Thymus (tissue), 11 donors: ENCODE data around the gene KLF11. TPM values are rescaled to one million over a fixed set of nuclear protein-coding genes. Genes with fewer than 3 reads are reported as not detected.
A peak's percentile ranks its signal among the peaks of the same experiment; 100 is the strongest.

Experiments used
- DNase-seq, 9 donors: peaks; one replicate each; pipeline ENCODE4 v3.0.0-alpha.2; 2013; ENCODE audit warnings: low spot score in 9 of 9, low read depth in 6 of 9, missing footprints in 1 of 9
- H3K27ac ChIP-seq, 2 donors: one replicate each; pipeline ENCODE4 v1.5.1; 2013; ENCODE audit warnings: control low read depth in 1 of 2, low read depth in 1 of 2, low read length in 1 of 2, mild to moderate bottlenecking in 1 of 2, moderate library complexity in 1 of 2
- H3K27me3 ChIP-seq, 2 donors: one replicate each; pipeline ENCODE4 v1.5.1; 2013; ENCODE audit warnings: low read length in 1 of 2; ENCODE audit not compliant: control insufficient read depth in 2 of 2, insufficient read depth in 1 of 2
- H3K36me3 ChIP-seq, 2 donors: one replicate each; pipeline ENCODE4 v1.5.1; 2013; ENCODE audit warnings: low read length in 1 of 2, mild to moderate bottlenecking in 1 of 2, moderate library complexity in 1 of 2; ENCODE audit not compliant: control insufficient read depth in 2 of 2, insufficient read depth in 2 of 2
- H3K4me1 ChIP-seq, 2 donors: one replicate each; pipeline ENCODE4 v1.5.1; 2013; ENCODE audit warnings: low read length in 2 of 2; ENCODE audit not compliant: control insufficient read depth in 2 of 2, insufficient read depth in 2 of 2
- H3K4me3 ChIP-seq, 2 donors: one replicate each; pipeline ENCODE4 v1.5.1; 2013; ENCODE audit warnings: low read length in 2 of 2, control low read depth in 1 of 2, mild to moderate bottlenecking in 1 of 2
- H3K9me3 ChIP-seq, 2 donors: one replicate each; pipeline ENCODE4 v1.5.1; 2013; ENCODE audit warnings: low read length in 1 of 2, mild to moderate bottlenecking in 1 of 2; ENCODE audit not compliant: control insufficient read depth in 2 of 2, insufficient read depth in 1 of 2
- WGBS: extraction: QIAGEN DNeasy Blood & Tissue Kit; methylation state at CpG from one replicate; pipeline ENCODE4 v1.1.7; 2013; 5-methylcytosine and 5-hydroxymethylcytosine counted together
- polyA plus RNA-seq: library from polyadenylated mRNA; stranded (reverse); fragments of 200-250 nt; gene quantifications from one replicate; pipeline ENCODE4 v1.2.3, GENCODE V29; 2013
- total RNA-seq: library from RNA; stranded (reverse); fragments of 120-200 nt; gene quantifications from one replicate; pipeline ENCODE4 v1.2.4, GENCODE V29; 2013
- donor health status: healthy.

The KLF11 gene
- total and polyA plus RNA-seq, 2 donors, result 2.4 to 5.4 TPM

DNA sequence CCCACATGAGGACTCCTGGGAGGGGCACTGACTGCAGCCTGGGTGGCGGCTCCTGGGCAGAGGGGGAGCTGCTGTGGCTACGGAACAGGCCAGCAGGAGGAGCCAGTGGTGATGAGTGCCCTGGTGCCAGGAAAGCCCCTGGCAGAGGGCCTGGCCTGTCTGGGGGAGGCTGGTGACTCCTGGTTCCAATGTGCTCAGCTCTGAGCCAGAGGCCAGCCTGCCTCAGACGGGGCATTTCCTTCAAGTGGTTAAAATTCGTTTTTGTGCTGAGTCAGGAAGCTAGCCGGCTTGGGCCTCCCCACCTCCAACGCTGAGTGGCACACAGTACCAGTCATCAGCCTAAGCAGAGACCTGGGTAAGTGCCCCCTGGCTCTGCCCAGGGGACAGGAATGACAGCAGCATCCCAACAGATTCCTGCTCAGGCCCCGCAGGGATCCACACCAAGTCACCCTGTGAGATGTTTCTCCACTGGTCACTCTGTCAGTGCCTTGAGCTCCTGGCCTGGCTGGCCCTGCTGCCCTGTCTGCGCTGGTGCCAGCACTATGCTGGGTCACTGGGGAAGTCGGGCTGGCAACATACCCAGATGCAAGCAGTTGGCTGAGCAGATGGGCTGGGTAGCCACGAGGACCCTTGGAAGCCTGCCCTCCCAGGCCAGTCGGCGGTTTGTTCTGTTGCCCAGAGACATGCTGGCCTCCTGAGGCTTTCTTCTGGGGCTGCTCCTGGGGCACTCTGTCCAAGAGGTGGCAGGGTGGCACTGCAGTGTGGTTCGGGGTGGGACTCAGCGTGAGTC, 7.1 kb upstream of the KLF11 start:
- H3K9me3 ChIP-seq, result no peaks in the 10 kb centered on the region
- DNase-seq, result peak in 1 of 9 donors; percentile 25
- H3K27me3 ChIP-seq, result peaks cover 0 to 27% of the 10 kb centered on the region in 2 donors
- no peaks in the 10 kb centered on the region for H3K36me3 ChIP-seq
- no peak overlapping the region for H3K4me3 ChIP-seq
- peaks cover 0 to 3% of the 10 kb centered on the region in 2 donors for H3K4me1 ChIP-seq
- WGBS, result 63% methylated on average over 14 of the region's 14 CpGs
- H3K27ac ChIP-seq, result no peak overlapping the region

DNA sequence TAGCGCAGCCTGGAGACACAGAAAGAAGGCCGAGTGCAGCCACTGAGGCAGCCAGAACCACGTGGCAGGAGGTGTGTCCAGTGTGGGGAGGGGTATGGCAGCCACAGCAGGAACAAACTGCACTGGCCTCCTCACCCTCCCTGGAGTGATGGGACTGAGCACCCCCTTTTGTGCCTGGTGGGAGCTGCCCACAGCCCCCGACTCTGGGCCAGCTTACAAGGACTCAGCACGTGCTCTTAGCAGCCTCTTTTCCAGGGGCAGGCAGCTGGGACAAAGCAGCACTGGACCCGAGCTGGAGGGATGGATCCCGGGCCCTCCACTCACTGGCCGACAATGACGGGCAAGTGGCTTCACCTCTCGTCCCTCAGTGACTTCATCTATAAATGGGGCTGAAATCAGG, 5.2 kb upstream of the KLF11 start:
- Histone ChIP-seq H3K9me3 (peaks cover 6 to 13% of the 10 kb centered on the region in 2 donors), H3K4me3 (no peak overlapping the region), H3K27ac (no peak overlapping the region), H3K4me1 (peaks cover 0 to 13% of the 10 kb centered on the region in 2 donors), H3K36me3 (no peaks in the 10 kb centered on the region), H3K27me3 (peaks cover 13 to 45% of the 10 kb centered on the region in 2 donors)
- DNase-seq, result no peak
- 89% methylated on average over 10 of the region's 10 CpGs for WGBS

DNA sequence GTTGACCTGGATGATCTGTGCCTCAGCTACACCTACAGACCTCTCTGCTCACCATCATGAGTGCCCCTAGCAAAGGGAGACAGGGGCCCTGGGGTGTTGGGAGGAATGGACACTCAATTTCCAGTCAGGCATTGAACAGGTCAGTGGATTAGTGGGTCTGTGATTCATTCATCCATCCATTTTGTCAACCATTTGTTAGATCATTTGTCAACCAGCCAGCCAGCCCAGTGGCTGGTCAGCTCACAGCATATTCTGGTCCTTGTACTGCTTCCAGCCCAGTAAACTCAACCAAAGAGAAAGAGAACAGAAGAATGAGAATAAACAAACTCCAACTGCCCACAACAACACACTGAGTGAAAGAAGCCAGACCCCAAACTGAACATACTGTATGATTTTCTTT, 4.6 kb upstream of the KLF11 start:
- DNase-seq, result no peak
- Histone ChIP-seq H3K4me1 (peaks cover 0 to 13% of the 10 kb centered on the region in 2 donors), H3K27me3 (peaks cover 18 to 48% of the 10 kb centered on the region in 2 donors), H3K36me3 (no peaks in the 10 kb centered on the region), H3K27ac (no peak overlapping the region), H3K9me3 (peaks cover 6 to 13% of the 10 kb centered on the region in 2 donors), H3K4me3 (no peak overlapping the region)

DNA sequence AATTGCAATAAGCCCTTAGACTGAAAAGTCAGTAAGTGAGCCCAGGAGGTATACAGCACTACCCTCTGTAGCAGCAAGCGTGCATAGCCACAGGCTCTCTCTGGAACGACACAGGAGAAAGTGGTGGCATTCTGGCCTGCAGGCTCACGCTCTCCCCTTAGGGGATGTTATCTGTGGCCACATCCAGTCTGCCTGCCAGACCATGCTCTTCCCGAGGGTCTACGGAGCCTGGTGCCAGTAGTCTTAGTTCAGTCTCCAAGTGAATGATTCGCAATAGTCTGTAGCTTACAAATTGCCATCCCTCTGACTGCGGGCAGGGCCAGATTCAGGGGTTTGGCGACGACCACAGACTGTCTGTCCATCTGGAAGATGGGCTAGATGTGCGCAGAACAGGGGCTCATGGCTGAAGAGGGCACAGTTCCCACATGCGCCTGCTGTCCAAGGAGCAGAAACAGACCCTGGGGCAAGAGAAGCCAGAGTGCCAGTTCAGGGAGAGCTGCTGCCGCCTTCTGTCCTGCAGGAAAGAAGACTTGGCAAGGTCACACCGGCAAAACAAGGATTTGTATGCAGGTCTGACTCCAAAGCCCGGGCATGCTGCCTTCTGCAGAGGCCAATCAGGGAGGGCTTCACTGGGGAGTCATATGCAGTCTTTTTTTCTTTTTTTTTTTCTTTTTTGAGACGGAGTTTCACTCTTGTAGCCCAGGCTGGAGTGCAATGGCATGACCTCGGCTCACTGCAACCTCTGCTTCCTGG, 3.5 kb upstream of the KLF11 start:
- H3K9me3 ChIP-seq, result peaks cover 9 to 13% of the 10 kb centered on the region in 2 donors

DNA sequence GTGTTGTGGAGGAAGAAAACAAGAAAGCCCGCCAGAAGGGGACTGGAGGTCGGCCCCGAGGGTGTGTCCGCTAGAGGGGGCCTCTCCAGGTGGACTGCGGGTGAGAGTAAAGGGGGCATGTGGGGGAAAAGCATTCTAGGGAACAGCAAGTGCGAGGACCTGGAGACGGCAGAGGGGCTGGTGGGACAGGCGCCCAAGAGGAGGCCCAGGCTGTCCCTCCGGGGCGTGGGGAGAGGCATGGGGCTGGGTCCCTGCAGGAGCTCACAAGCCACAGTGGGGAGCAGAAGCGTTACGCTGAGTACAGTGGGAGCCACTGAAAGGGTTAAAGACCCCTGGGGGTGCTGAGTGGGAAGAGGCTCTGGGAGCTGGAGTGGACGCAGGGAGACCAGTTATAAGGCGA, 1.6 kb upstream of the KLF11 start:
- no peak overlapping the region for H3K4me3 ChIP-seq
- 94% methylated on average over 14 of the region's 14 CpGs for WGBS
- peaks cover 9 to 13% of the 10 kb centered on the region in 2 donors for H3K9me3 ChIP-seq
- H3K27me3 ChIP-seq, result peaks cover 25 to 59% of the 10 kb centered on the region in 2 donors
- H3K4me1 ChIP-seq, result peaks cover 0 to 17% of the 10 kb centered on the region in 2 donors
- DNase-seq, result no peak
- no peaks in the 10 kb centered on the region for H3K36me3 ChIP-seq
- H3K27ac ChIP-seq, result no peak overlapping the region

More for the DNA sequence above, 3.5 kb upstream of the KLF11 start:
- DNase-seq, result no peak
- Histone ChIP-seq H3K27ac (no peak overlapping the region), H3K36me3 (no peaks in the 10 kb centered on the region), H3K27me3 (peaks cover 25 to 57% of the 10 kb centered on the region in 2 donors), H3K4me1 (peaks cover 0 to 20% of the 10 kb centered on the region in 2 donors), H3K4me3 (no peak overlapping the region)
- WGBS, result 95% methylated on average over 16 of the region's 16 CpGs

DNA sequence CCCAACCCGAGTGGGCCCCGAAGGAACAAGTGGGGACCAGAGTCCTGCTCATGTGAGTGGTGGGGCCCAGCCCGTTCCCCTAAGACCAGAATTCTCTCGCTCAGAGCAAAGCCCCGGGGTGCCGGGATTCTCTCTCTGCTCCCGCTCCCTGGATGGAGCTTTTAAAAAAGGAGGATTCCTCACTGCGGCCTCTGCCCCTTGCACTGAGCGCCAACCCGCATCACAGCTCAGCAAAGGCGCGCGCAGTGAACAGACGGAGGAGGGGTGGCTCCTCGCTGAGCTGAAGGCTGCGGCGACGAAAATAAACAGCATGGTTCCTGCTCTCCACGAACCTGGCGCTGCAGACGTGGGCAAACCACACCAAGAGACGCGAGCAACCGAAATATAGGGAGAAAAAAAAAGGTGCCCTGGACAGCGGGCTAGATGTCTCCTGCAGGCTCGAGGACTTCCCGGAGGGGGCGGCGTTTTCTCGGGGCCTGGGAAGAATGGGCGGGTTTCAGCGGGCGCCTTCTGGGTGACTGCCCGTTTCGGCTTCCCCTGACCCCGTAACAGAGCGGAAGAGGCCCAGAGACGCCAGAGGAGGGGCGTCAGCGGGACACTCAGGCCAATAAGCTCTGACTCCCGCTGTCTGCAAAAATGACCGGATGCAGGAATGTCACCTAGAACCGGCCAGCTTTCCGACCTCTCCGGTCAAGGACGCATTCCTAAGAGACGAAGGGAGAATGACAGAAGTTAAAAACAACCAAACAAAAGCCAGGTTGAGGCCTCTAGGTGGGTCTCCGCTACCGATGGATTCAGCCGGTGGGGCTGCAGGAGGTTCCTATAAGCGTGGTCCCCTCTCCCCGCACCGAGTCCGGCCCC, 819 bp upstream of the KLF11 start:
- WGBS, result 37% methylated on average over 54 of the region's 54 CpGs
- H3K4me1 ChIP-seq, result peaks cover 0 to 17% of the 10 kb centered on the region in 2 donors
- H3K27ac ChIP-seq, result peak overlapping the region in 1 of 2 donors; percentile 74
- peaks cover 25 to 59% of the 10 kb centered on the region in 2 donors for H3K27me3 ChIP-seq
- peaks cover 9 to 13% of the 10 kb centered on the region in 2 donors for H3K9me3 ChIP-seq
- DNase-seq, result peak in 3 of 9 donors; percentile 17 to 40 (median 30)
- H3K36me3 ChIP-seq, result no peaks in the 10 kb centered on the region
- H3K4me3 ChIP-seq, result peak overlapping the region; percentile 27 to 50

DNA sequence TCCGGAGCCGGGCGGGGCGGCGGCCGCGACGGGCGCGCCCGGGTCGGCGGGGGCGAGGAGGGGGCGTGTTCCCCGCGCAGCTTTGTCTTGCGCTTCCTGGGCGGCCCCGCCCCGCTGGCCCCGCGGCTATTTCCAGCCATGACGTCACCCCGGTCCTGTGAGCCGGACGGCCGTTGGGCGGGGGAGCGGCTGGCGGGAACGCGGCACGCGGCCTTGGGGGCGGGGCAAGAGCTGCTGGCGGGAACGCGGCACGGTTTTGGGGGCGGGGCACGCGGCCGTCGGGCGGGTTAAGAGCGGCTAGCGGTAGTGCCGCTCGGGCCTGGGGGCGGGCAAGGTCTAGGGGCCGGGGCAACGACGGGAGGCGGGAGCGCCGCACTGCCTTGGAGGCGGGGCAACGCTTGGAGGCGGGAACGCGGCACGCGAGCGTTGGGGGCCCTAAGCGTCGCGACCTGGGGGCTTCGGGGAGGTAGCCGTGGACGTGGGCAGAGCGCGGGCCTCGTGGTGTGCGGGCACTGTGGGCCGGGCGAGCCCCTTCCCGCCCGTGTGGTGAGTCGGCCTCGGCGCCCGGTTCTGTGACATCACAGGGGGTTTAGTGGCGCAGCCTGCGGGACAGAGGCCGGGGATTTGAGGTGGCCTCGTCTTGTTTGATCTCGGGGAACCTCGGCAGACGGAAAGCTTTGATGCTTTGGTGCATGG, 704 bp downstream of the KLF11 start:
- Histone ChIP-seq H3K4me3 (peak overlapping the region; percentile 18 to 50), H3K27me3 (peaks cover 25 to 55% of the 10 kb centered on the region in 2 donors), H3K36me3 (no peaks in the 10 kb centered on the region), H3K9me3 (peaks cover 9 to 13% of the 10 kb centered on the region in 2 donors), H3K27ac (peak overlapping the region; percentile 55 to 85), H3K4me1 (peaks cover 0 to 17% of the 10 kb centered on the region in 2 donors)
- WGBS, result 31% methylated on average over 83 of the region's 90 CpGs
- DNase-seq, result peak in 7 of 9 donors; percentile 39 to 76 (median 66)

DNA sequence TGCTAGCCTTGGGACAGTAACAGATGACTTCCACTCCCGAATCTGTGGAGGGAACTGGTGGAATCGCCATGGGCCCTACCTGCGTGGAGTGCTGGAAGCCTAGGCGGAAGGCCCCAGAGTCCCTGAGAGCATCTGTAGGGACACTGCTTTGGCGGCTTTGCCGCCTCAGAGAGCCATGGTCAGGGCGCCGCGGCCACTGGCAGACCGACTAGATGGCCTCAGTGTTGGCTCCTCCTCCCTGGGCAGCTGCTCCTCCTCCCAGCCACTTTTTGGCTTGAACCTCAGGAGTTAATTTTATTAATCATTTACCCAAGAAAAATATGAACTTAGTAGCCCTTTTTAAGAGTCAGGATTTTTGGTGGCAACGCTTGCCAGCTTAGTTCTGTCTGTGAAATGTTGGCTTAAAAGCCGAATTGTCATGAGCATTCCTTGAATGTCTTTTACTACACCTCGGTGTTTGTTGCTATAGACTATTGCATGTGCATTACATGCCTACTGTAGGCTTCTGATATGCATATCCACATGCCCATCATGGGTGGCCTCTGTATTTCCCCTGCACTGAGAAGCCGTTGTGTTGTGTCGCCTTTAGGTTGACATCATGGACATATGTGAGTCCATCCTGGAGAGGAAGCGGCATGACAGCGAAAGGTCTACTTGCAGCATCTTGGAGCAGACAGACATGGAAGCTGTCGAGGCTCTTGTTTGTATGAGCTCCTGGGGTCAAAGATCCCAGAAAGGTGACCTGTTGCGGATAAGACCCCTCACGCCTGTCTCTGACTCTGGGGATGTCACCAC, 2.4 kb downstream of the KLF11 start:
- H3K27me3 ChIP-seq, result peaks cover 25 to 44% of the 10 kb centered on the region in 2 donors
- H3K9me3 ChIP-seq, result peaks cover 9 to 13% of the 10 kb centered on the region in 2 donors
- H3K36me3 ChIP-seq, result no peaks in the 10 kb centered on the region
- 97% methylated on average over 20 of the region's 20 CpGs for WGBS
- DNase-seq, result no peak
- no peak overlapping the region for H3K4me3 ChIP-seq
- no peak overlapping the region for H3K27ac ChIP-seq
- H3K4me1 ChIP-seq, result peaks cover 0 to 17% of the 10 kb centered on the region in 2 donors
